HG03135 (cell line): Measurements from ENCODE around the gene FAM171A1.
"Not testable (repeated sequence)": the region's sequence is repeated elsewhere in the genome, so short reads cannot be mapped to it uniquely, and the experiment has no call there.

Experiments used
- ATAC-seq: cut with Tn5 transposase; IDR thresholded peaks from one replicate; pipeline ENCODE4 v1.9.1; 2021; ENCODE audit warnings: mild to moderate bottlenecking, moderate library complexity; ENCODE audit not compliant: unreplicated experiment

The FAM171A1 gene

DNA sequence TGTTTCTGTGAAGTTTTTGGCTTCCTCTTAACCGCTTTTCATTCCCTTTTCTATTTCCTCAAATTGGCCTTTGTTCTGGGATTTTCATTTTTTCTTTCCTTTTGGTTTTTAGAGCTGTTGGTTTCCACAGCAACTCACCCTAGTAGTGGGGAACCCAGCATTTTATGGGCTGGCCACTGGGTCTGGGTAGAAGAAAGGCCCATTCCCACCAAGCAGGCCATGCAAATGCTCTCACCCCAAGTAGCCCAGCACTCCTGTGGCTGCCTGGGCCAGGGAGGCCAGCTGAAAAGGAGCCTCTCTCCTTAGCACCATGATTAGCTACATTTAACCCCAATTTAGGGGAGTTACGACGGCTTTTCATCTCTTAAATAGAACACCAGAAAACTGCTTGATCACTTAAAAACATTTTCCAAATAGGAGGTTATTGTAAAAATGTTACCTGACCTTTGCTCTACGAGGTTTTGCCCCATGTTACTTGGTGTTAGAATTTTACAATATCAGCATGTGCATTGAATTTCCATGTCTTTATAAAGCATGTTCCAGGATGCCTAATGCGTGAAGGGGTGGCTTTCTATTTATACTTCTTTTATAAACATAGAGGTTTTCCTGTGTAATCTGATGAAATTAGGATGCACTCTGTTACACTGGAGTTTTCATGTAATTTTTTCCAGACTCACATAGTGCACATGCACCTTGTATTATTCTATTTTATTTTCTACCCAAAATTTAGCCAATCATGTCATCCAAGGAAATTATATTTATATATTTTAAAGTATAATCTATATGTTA lies 75.4 kb downstream of the FAM171A1 start:
- no peak for ATAC-seq

- no peak for ATAC-seq
These were observed 76.9 kb downstream of the FAM171A1 start for GRCh38 chr10:15293862-15294842.

- ATAC-seq, result no peak
These were observed 80.4 kb downstream of the FAM171A1 start for GRCh38 chr10:15290671-15291070.

DNA sequence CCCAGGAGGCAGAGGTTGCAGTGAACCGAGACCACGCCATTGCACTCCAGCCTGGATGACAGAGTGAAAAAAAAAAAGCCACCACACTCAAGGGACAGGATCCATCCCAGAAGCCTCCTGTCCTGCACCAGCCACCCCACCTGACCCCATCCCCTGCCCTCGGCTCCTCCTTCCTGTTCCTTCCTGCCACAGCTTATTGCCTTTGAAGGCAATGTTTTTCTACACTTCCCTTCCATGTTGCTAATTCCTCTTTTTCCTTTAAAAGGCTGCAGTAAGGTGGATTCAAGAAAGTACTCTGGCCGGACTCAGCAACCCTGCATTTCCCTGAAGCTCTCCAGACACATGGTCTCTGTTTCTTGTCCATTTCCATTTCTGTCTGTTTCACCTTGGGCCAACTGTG lies 80.9 kb downstream of the FAM171A1 start:
- ATAC-seq, result no peak

- ATAC-seq, result no peak
These were observed 90.1 kb downstream of the FAM171A1 start for GRCh38 chr10:15280974-15281373.

- ATAC-seq, result no peak
These were observed 90.6 kb downstream of the FAM171A1 start for GRCh38 chr10:15280462-15280861.

- no peak for ATAC-seq
These were observed 91.9 kb downstream of the FAM171A1 start for GRCh38 chr10:15279236-15279635.

DNA sequence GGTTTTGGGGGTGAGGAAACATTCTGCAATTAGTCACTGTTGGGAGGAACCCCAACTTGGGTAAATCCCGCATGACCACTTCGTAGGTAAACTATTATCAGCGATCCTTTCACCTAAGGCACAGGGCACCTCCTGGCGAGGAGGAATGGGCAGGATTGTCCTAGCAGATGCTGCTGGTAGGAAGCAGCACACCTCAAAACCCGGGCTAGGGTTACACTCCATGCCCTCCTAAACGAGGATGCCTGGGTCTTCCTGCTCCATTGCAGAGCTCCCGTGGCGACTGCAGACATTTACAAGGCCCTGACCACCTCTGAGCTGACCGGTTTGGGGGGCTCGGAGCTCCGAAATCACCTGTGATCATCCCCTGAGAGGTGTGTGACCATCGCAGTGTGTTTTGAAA lies 92.3 kb downstream of the FAM171A1 start:
- no peak for ATAC-seq

DNA sequence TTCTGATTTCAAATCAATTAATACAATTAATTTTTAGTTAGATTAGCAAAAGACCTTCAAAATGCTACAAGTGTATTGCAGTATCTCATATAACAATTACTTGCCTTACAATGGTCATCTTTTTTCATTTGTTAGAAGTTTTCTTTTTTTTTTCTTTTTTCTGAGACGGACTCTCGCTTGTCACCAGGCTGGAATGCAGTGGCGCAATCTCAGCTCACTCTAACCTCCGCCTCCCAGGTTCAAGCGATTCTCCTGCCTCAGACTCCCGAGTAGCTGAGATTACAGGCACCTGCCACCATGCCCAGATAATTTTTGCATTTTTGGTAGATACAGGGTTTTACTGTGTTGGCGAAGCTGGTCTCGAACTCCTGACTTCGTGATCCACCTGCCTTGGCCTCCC lies 95.0 kb downstream of the FAM171A1 start:
- not testable (repeated sequence) for ATAC-seq

DNA sequence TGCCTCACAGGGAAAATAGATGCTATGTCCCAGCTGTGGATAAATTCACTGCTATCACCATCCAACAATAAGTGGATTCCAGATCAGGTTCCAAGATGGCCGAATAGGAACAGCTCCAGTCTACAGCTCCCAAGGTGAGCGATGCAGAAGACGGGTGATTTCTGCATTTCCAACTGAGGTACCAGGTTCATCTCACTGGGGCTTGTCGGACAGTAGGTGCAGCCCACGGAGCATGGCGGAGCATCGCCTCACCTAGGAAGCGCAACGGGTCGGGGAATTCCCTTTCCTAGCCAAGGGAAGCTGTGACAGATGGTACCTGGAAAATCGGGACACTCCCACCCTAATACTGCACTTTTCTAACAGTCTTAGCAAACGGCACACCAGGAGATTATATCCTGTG lies 101.3 kb downstream of the FAM171A1 start:
- not testable (repeated sequence) for ATAC-seq

- no peak for ATAC-seq
These were observed 103.6 kb downstream of the FAM171A1 start for GRCh38 chr10:15267496-15267895.

DNA sequence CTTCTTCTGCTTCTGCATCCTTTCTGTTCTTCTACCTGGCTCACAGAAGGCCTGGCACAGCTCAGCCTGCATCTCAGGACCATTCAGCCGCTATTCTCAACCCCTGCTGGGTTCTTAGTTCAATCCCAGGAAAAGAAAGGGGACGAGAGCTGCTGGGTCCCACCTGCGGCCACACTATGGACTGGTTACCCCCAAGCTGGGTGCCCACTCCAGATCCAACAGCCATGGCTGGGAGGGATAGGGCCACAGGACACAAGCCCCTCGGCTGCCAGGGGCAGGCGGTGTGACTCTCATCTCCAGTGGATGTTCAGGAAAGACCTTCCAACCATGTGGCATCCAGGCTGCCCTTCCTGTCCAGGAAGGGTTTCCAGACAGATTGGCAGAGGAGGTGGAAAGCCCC lies 105.0 kb downstream of the FAM171A1 start:
- ATAC-seq, result no peak

- ATAC-seq, result no peak
These were observed 105.5 kb downstream of the FAM171A1 start for GRCh38 chr10:15265558-15265957.

DNA sequence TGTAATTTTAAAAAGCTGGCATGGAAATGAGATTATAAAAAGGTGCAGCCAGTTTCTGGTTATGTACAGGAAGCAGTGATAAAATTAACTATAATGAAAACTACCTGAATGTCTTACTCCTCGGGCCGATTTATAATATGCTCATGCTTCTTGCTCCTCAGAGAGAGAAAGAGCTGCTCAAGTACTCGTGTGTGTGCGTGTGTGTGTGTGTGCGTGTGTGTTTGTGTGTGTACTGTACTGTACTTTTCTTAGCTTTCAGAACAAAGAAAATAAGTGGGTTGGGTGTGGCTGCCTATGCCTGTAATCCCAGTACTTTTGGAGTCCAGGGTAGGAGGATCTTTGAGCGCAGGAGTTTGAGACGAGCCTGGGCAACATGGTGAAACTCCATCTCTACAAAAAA lies 106.0 kb downstream of the FAM171A1 start:
- no peak for ATAC-seq

- ATAC-seq, result no peak
These were observed 107.3 kb downstream of the FAM171A1 start for GRCh38 chr10:15263657-15264323.

- no peak for ATAC-seq
These were observed 108.9 kb downstream of the FAM171A1 start for GRCh38 chr10:15262036-15262713.

DNA sequence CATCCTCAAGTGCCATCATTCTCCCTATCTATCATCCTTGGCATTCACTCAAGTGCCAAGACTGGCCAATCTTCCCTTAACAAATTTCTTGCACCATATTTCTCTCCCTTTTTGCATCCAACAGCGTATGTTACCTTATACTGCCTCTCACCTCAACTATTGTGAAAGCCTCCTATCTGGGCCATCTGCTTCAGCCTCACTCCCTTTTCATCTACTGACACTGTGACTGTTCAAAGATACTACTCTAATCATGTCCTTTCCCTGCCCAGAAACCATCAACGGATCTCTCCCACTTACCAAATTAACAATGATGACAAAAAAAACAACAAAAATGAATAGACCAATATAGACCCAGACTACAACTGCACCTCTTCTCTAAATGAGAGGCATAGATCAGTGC lies 112.0 kb downstream of the FAM171A1 start:
- ATAC-seq, result no peak

DNA sequence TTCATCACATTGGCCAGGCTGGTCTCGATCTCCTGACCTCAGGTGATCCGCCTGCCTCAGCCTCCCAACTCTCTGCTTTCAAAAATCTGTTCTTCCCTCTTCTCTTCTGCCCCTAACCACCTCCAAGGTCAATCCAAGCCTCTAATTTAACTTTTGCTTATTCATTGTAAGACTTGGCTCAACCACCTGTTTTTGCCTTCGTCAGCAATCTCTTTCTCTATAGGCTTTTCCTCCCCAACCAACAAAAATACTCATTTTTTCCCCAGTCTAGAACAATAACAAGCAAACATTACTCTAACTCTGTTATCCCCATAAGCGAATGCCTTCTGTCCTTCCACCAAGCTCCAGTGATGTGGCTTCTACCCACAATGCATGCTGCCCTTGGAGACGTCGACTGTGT lies 112.8 kb downstream of the FAM171A1 start:
- no peak for ATAC-seq

- ATAC-seq, result no peak
These were observed 115.1 kb downstream of the FAM171A1 start for GRCh38 chr10:15255961-15256360.

DNA sequence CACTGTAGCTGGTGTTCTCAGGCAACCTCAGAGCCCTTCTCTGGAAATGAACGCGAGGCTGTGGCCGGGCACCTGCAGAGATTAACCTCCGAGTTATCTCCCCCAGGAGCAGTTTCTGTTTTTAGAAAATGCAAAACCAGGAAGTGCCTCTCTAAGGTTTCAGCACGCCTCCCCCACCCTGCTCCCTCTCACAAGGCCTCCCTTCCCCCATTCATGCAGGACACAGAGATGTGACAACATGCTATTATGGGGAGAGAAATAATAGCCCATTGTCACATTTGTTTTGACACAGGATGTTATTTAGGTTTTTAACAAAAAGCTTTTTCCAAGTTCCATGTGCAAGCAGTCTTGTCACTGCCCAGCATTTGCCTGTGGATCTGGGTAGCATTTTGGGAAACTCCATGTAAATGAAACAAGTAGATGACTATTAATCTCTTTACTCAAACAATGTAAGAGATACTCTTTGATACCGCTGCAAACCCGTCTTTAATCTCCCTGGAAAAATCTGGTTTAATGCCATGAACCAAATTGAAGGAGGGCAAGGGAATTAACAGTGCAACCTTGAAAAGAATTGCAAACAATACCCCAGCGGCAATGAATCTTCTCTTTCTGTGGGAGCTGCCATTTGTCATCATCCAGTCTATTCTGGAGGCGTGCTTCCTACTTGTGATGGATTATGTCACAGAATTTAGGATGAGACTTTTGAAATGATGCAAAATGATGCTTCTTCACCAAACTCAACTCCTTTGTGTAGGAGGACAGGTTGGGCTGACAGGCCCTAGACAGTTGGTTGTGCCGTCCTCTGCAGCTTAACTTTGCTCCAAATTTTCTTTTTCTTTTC lies 116.1 kb downstream of the FAM171A1 start:
- ATAC-seq, result no peak
